DND-41 (cell line): Measurements from ENCODE around the gene RASGRP4.

ENCODE experiments used
- EZH2 ChIP-seq: IDR thresholded peaks from 3 replicates; pipeline ENCODE4 v1.6.1; 2012; ENCODE audit warnings: borderline replicate concordance, low read depth, mild to moderate bottlenecking, moderate library complexity, low read length, inconsistent platforms; ENCODE audit not compliant: severe bottlenecking
- TF ChIP-seq, protein P1 (sequence below): IDR thresholded peaks from 2 replicates; pipeline ENCODE4 v1.5.1; 2012; ENCODE audit warnings: borderline replicate concordance, low read length, moderate library complexity, mild to moderate bottlenecking; ENCODE audit not compliant: poor library complexity, severe bottlenecking; ENCODE audit errors: extremely low read depth

GRCh38 chr19:38424272-38424671 is 1.7 kb downstream of the RASGRP4 start:
- TF ChIP-seq, protein P1, sequence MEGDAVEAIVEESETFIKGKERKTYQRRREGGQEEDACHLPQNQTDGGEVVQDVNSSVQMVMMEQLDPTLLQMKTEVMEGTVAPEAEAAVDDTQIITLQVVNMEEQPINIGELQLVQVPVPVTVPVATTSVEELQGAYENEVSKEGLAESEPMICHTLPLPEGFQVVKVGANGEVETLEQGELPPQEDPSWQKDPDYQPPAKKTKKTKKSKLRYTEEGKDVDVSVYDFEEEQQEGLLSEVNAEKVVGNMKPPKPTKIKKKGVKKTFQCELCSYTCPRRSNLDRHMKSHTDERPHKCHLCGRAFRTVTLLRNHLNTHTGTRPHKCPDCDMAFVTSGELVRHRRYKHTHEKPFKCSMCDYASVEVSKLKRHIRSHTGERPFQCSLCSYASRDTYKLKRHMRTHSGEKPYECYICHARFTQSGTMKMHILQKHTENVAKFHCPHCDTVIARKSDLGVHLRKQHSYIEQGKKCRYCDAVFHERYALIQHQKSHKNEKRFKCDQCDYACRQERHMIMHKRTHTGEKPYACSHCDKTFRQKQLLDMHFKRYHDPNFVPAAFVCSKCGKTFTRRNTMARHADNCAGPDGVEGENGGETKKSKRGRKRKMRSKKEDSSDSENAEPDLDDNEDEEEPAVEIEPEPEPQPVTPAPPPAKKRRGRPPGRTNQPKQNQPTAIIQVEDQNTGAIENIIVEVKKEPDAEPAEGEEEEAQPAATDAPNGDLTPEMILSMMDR, result no peak
- no peak for TF ChIP-seq EZH2
